ENCODE results near the gene PIK3CB. TPM values are rescaled to one million over a fixed set of nuclear protein-coding genes. Genes with fewer than 3 reads are reported as not detected.
A peak's percentile ranks its signal among the peaks of the same experiment; 100 is the strongest.

Gene PIK3CB
- 10 to 100 TPM; 29.0 to 32.2 TPM for total RNA-seq
- long read RNA-seq, full-length matches to known transcripts = 2 of 11 reads
- long read RNA-seq, partial matches to known transcripts = 2 of 11 reads
- long read RNA-seq, other reads (novel, unspliced or antisense) = 7 of 11 reads

- ATAC-seq (peak; percentile 98 to 100), DNase-seq (peak; percentile 95)
- intact Hi-C loops (cut with DNase I) = loop anchor here (2.0 to 5.0 kb wide), 2 partner anchors 80 to 83 kb away; no protein-coding TSS in a partner anchor
These were observed at the start of gene PIK3CB for GRCh38 chr3:138834596-138835396. Gene PIK3CB, minus strand, starts transcription at chr3:138834928. Its CDS starts 75,585 bp downstream, at chr3:138759343.

- intact Hi-C loops (cut with DNase I) = no loop called here
- DNase-seq = no peak
- ATAC-seq = no peak
These were observed 46.5 kb upstream of the PIK3CB start for GRCh38 chr3:138881233-138881632.

- ATAC-seq = no peak
- intact Hi-C loops (cut with DNase I) = no loop called here
- DNase-seq = no peak
These were observed 45.0 kb upstream of the PIK3CB start for GRCh38 chr3:138879541-138880380.

- ATAC-seq (no peak), DNase-seq (no peak)
- intact Hi-C loops (cut with DNase I) = no loop called here
These were observed 42.5 kb upstream of the PIK3CB start for GRCh38 chr3:138877226-138877625.

GRCh38 chr3:138875754-138876664 is 41.3 kb upstream of the PIK3CB start:
- ATAC-seq = peak in 1 of 2 donors; percentile 45
- intact Hi-C loops (cut with DNase I) = no loop called here
- DNase-seq = no peak

- no peak for ATAC-seq
- intact Hi-C loops (cut with DNase I) = no loop called here
These were observed 40.5 kb upstream of the PIK3CB start for GRCh38 chr3:138875096-138875753.

GRCh38 chr3:138873471-138874278 is 38.9 kb upstream of the PIK3CB start:
- intact Hi-C loops (cut with DNase I) = no loop called here
- DNase-seq (no peak), ATAC-seq (no peak)

More at GRCh38 chr3:138875096-138875753, 40.5 kb upstream of the PIK3CB start:
- DNase-seq = no peak

- ATAC-seq = no peak
- DNase-seq = no peak
- intact Hi-C loops (cut with DNase I) = no loop called here
These were observed 37.9 kb upstream of the PIK3CB start for GRCh38 chr3:138872632-138873031.

GRCh38 chr3:138867996-138868395 is 33.3 kb upstream of the PIK3CB start:
- DNase-seq (no peak), ATAC-seq (no peak)
- intact Hi-C loops (cut with DNase I) = no loop called here

GRCh38 chr3:138863776-138864113 is 29.0 kb upstream of the PIK3CB start:
- ATAC-seq = no peak
- intact Hi-C loops (cut with DNase I) = no loop called here
- no peak for DNase-seq

- ATAC-seq = peak; percentile 86 to 94
- peak; percentile 46 for DNase-seq
- intact Hi-C loops (cut with DNase I) = no loop called here
These were observed 28.4 kb upstream of the PIK3CB start for GRCh38 chr3:138862924-138863775.

- intact Hi-C loops (cut with DNase I) = no loop called here
- DNase-seq (peak; percentile 23), ATAC-seq (peak; percentile 45 to 77)
These were observed 27.8 kb upstream of the PIK3CB start for GRCh38 chr3:138862531-138862923.

- ATAC-seq (peak in 1 of 2 donors; percentile 51), DNase-seq (no peak)
- intact Hi-C loops (cut with DNase I) = no loop called here
These were observed 27.1 kb upstream of the PIK3CB start for GRCh38 chr3:138861798-138862197.

GRCh38 chr3:138856799-138857198 is 22.1 kb upstream of the PIK3CB start:
- no peak for ATAC-seq
- no peak for DNase-seq
- intact Hi-C loops (cut with DNase I) = no loop called here

GRCh38 chr3:138854940-138855339 is 20.2 kb upstream of the PIK3CB start:
- ATAC-seq (no peak), DNase-seq (no peak)
- intact Hi-C loops (cut with DNase I) = no loop called here

- ATAC-seq (no peak), DNase-seq (no peak)
- intact Hi-C loops (cut with DNase I) = no loop called here
These were observed 19.5 kb upstream of the PIK3CB start for GRCh38 chr3:138854204-138854603.

GRCh38 chr3:138850151-138850550 is 15.4 kb upstream of the PIK3CB start:
- DNase-seq (peak; percentile 34), ATAC-seq (no peak)
- intact Hi-C loops (cut with DNase I) = no loop called here
